ENCODE data around the gene GALNTL6. TPM values are rescaled to one million over a fixed set of nuclear protein-coding genes. Genes with fewer than 3 reads are reported as not detected.

Gene GALNTL6
- total RNA-seq, 1 experiment from 2014 or later: not detected

GRCh38 chr4:172869621-172870268, 1056.5 kb downstream of the GALNTL6 start:
- Mint-ChIP-seq H3K4me1 (ENCODE audit: insufficient read depth, unreplicated experiment) (no peaks in the 10 kb centered on the region), H3K27ac (ENCODE audit: low read depth, unreplicated experiment) (no peak overlapping the region), H3K9me3 (ENCODE audit: unreplicated experiment) (no peaks in the 10 kb centered on the region), H3K36me3 (ENCODE audit: insufficient read depth, unreplicated experiment) (no peaks in the 10 kb centered on the region), H3K4me3 (ENCODE audit: unreplicated experiment) (no peak overlapping the region), H3K27me3 (ENCODE audit: insufficient read depth, unreplicated experiment) (peaks cover 42% of the 10 kb centered on the region)
- TF ChIP-seq, protein P1, sequence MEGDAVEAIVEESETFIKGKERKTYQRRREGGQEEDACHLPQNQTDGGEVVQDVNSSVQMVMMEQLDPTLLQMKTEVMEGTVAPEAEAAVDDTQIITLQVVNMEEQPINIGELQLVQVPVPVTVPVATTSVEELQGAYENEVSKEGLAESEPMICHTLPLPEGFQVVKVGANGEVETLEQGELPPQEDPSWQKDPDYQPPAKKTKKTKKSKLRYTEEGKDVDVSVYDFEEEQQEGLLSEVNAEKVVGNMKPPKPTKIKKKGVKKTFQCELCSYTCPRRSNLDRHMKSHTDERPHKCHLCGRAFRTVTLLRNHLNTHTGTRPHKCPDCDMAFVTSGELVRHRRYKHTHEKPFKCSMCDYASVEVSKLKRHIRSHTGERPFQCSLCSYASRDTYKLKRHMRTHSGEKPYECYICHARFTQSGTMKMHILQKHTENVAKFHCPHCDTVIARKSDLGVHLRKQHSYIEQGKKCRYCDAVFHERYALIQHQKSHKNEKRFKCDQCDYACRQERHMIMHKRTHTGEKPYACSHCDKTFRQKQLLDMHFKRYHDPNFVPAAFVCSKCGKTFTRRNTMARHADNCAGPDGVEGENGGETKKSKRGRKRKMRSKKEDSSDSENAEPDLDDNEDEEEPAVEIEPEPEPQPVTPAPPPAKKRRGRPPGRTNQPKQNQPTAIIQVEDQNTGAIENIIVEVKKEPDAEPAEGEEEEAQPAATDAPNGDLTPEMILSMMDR (IDR thresholded peaks at IDR 0.05; ENCODE audit: unreplicated experiment): no peak
- no peak for DNase-seq (ENCODE audit: unreplicated experiment)
- POLR2A ChIA-PET: no interaction called here
- intact Hi-C loops (cut with micrococcal nuclease): no loop called here
- CTCF ChIA-PET: no interaction called here
- BruUV-seq (replicated peaks): no TSS peak

DNA sequence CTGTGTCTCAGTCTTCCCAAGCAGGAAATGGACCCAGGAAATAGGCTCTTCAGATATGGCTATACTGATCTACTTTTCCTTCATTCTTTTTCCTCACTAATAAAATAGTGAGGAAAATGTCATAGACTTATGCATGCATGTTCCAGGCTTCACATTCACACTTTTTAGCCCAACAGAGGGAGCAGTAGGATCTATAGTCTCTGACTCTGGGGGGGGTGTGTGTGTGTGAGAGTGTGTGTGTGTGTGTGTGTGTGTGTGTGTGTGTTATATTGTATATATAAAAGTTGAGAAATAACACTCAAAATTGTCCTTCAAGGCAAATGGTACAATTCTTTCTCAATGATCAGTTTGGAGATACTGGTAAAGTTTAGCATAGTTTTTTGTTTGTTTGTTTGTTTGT, 1058.2 kb downstream of the GALNTL6 start:
- no peaks in the 10 kb centered on the region for H3K9me3 Mint-ChIP-seq (ENCODE audit: unreplicated experiment)
- H3K27ac Mint-ChIP-seq (ENCODE audit: low read depth, unreplicated experiment): no peak overlapping the region
- CTCF ChIA-PET: interaction anchor here (0.9 kb wide), 1 partner anchor 142 kb away, joined by 3 read pairs; no protein-coding TSS in a partner anchor
- H3K27me3 Mint-ChIP-seq (ENCODE audit: insufficient read depth, unreplicated experiment): peaks cover 36% of the 10 kb centered on the region
- no peaks in the 10 kb centered on the region for H3K36me3 Mint-ChIP-seq (ENCODE audit: insufficient read depth, unreplicated experiment)
- no peaks in the 10 kb centered on the region for H3K4me1 Mint-ChIP-seq (ENCODE audit: insufficient read depth, unreplicated experiment)
- POLR2A ChIA-PET: no interaction called here
- TF ChIP-seq, protein P1 (IDR thresholded peaks at IDR 0.05; ENCODE audit: unreplicated experiment): no peak
- DNase-seq (ENCODE audit: unreplicated experiment): no peak
- intact Hi-C loops (cut with micrococcal nuclease): no loop called here
- H3K4me3 Mint-ChIP-seq (ENCODE audit: unreplicated experiment): no peak overlapping the region
- BruUV-seq (replicated peaks): no TSS peak

GRCh38 chr4:172874944-172875343, 1061.7 kb downstream of the GALNTL6 start:
- POLR2A ChIA-PET: no interaction called here
- CTCF ChIA-PET: interaction anchor here (1.3 kb wide), 1 partner anchor 10 kb away, joined by 5 read pairs; no protein-coding TSS in a partner anchor
- no TSS peak for BruUV-seq (replicated peaks)
- intact Hi-C loops (cut with micrococcal nuclease): no loop called here
- TF ChIP-seq, protein P1 (IDR thresholded peaks at IDR 0.05; ENCODE audit: unreplicated experiment): no peak
- Mint-ChIP-seq H3K27me3 (ENCODE audit: insufficient read depth, unreplicated experiment) (peaks cover 11% of the 10 kb centered on the region), H3K4me1 (ENCODE audit: insufficient read depth, unreplicated experiment) (no peaks in the 10 kb centered on the region), H3K27ac (ENCODE audit: low read depth, unreplicated experiment) (no peak overlapping the region), H3K9me3 (ENCODE audit: unreplicated experiment) (no peaks in the 10 kb centered on the region), H3K36me3 (ENCODE audit: insufficient read depth, unreplicated experiment) (no peaks in the 10 kb centered on the region), H3K4me3 (ENCODE audit: unreplicated experiment) (no peak overlapping the region)
- DNase-seq (ENCODE audit: unreplicated experiment): no peak

DNA sequence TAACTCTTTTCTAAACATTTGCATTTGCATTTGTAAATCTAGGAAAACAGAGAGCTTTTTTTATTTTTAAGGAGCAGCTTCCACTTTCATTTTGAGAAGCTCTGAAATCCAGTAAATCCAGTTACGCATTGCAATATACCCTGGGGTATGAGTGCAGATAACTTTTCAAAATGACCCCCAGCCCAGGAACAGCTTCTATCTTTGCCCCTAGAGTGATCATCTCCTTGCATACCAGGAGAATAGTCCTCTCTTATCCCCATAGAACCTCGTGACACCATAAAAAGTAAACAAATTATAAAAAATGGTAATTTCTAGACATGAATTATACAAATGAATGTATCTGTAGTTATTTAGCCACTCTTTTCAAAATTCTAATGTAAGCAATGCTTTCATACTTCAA, 1063.2 kb downstream of the GALNTL6 start:
- intact Hi-C loops (cut with micrococcal nuclease): no loop called here
- Mint-ChIP-seq H3K27me3 (ENCODE audit: insufficient read depth, unreplicated experiment) (peaks cover 7% of the 10 kb centered on the region), H3K9me3 (ENCODE audit: unreplicated experiment) (no peaks in the 10 kb centered on the region), H3K4me3 (ENCODE audit: unreplicated experiment) (no peak overlapping the region), H3K36me3 (ENCODE audit: insufficient read depth, unreplicated experiment) (no peaks in the 10 kb centered on the region), H3K27ac (ENCODE audit: low read depth, unreplicated experiment) (no peak overlapping the region), H3K4me1 (ENCODE audit: insufficient read depth, unreplicated experiment) (no peaks in the 10 kb centered on the region)
- DNase-seq (ENCODE audit: unreplicated experiment): no peak
- ChIA-PET CTCF (interaction anchor here (0.6 to 1.3 kb wide), 3 partner anchors 8 to 1113 kb away, joined by 3 to 5 read pairs (median 3); no protein-coding TSS in a partner anchor), POLR2A (no interaction called here)
- no TSS peak for BruUV-seq (replicated peaks)
- TF ChIP-seq, protein P1 (IDR thresholded peaks at IDR 0.05; ENCODE audit: unreplicated experiment): no peak
